PC-9 (cell line): ENCODE measurements around the gene TLR7.

Experiments
- EZH2 ChIP-seq: fragments of 200-600 bp; sonication (generic); IDR thresholded peaks from 2 replicates; pipeline ENCODE4 v1.8.0; 2017; ENCODE audit warnings: antibody characterized with exemption, low read depth
- TF ChIP-seq, protein P1 (sequence below): fragments of 200-600 bp; sonication (generic); conservative IDR thresholded peaks from 2 replicates; pipeline ENCODE4 v1.6.1; 2017; ENCODE audit warnings: mixed run types, antibody characterized with exemption, mild to moderate bottlenecking, moderate library complexity

DNA sequence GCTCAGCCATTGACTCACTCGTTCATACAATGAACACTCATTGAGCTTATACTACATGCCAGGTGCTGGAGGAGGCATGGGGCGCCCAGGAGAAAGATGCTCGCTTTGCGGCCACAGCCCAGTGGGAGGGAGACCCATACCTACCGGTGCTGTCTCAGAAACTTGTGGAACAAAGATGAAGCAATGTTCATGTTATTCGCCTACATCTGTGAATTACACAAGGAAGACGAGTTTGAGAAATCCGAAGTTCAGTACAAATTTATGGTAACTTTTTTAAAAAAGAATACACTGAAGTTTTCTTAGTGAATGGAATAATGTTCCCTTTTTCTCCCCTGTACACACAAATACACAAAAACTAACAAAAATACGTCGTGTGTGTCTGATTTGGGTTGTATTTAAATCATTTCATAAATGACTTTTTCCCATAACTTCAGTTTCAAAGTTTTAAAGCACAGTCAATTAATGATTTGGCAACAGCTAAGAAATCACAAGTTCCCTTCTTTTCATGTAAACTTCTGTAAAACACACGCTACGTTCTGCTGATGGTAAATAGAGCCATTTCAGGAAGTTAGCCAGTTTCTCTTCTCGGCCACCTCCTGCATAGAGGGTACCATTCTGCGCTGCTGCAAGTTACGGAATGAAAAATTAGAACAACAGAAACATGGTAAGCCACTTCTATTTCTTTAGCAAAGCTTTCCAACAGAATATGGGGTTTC, 39.3 kb downstream of the TLR7 start, which contains the start of gene TLR8:
- TF ChIP-seq, protein P1, sequence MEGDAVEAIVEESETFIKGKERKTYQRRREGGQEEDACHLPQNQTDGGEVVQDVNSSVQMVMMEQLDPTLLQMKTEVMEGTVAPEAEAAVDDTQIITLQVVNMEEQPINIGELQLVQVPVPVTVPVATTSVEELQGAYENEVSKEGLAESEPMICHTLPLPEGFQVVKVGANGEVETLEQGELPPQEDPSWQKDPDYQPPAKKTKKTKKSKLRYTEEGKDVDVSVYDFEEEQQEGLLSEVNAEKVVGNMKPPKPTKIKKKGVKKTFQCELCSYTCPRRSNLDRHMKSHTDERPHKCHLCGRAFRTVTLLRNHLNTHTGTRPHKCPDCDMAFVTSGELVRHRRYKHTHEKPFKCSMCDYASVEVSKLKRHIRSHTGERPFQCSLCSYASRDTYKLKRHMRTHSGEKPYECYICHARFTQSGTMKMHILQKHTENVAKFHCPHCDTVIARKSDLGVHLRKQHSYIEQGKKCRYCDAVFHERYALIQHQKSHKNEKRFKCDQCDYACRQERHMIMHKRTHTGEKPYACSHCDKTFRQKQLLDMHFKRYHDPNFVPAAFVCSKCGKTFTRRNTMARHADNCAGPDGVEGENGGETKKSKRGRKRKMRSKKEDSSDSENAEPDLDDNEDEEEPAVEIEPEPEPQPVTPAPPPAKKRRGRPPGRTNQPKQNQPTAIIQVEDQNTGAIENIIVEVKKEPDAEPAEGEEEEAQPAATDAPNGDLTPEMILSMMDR: no peak
- no peak for TF ChIP-seq EZH2
